ENCODE results near the gene PPM1H.

Gene PPM1H

DNA sequence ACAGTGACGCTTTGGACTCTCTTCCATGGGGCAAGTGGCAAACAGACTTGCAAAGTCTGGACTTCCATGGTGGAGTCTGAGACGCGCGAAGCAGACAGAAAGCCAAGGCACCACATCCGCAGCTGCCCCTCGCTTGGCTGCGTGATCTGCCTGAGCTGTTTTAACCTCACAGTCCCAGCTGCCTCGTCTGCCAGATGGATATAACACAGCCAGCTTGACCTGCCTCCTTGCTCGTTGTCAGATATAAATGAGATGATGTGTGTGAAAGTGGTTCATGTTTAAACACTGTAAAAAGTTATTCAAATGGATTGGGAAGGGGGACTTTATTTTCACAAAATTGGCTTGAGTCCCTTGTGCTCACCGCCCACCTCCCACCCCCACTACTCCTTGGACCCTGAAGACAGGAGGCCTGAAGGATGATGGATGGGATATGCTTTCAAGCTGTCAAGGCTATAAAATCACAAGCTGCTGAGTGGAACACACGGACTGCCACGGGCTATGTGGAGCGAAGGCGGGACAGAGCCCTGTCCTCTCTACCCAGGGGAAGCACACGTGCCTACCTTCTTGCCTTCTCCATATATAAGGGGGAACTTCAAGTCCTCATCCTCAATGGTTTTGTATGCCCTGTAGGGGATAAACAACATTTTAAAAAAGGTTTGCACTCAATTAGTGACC lies 241.4 kb downstream of the PPM1H start:
- TF ChIP-seq EP300 (IDR thresholded peaks at IDR 0.05; ENCODE audit: borderline replicate concordance) = no peak
- no peak for TF ChIP-seq CEBPB (IDR thresholded peaks at IDR 0.05)
- TF ChIP-seq TAF1 (IDR thresholded peaks at IDR 0.05; ENCODE audit: low read depth) = no peak
- TF ChIP-seq, protein P1, sequence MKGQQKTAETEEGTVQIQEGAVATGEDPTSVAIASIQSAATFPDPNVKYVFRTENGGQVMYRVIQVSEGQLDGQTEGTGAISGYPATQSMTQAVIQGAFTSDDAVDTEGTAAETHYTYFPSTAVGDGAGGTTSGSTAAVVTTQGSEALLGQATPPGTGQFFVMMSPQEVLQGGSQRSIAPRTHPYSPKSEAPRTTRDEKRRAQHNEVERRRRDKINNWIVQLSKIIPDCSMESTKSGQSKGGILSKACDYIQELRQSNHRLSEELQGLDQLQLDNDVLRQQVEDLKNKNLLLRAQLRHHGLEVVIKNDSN (IDR thresholded peaks at IDR 0.05) = no peak
- TF ChIP-seq YY1 (IDR thresholded peaks at IDR 0.05; ENCODE audit: low read depth) = no peak

DNA sequence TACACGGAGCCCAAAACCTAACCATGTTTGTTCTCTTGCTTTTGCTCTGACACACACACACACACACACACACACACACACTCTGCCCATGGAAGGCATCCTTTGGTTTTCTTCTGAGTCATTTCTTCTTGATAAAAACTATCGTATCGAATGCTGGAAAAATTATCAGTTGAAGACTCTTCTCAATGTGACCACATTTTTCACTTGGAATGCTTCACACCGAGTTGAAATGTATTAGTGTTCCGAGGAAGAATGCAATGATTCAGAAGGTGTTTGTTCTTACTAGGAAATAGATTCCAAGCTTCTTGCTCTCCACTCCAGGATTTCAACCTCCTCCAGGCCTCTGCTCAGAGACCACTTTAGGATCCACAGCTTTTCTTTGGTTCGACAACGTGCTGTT lies 242.1 kb downstream of the PPM1H start:
- TF ChIP-seq CEBPB (IDR thresholded peaks at IDR 0.05) = no peak
- TF ChIP-seq, protein P2, sequence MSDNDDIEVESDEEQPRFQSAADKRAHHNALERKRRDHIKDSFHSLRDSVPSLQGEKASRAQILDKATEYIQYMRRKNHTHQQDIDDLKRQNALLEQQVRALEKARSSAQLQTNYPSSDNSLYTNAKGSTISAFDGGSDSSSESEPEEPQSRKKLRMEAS (IDR thresholded peaks at IDR 0.05) = no peak
- no peak for TF ChIP-seq TAF1 (IDR thresholded peaks at IDR 0.05; ENCODE audit: low read depth)
- TF ChIP-seq EP300 (IDR thresholded peaks at IDR 0.05; ENCODE audit: borderline replicate concordance) = no peak
- TF ChIP-seq YY1 (IDR thresholded peaks at IDR 0.05; ENCODE audit: low read depth) = no peak
- no peak for TF ChIP-seq ZBTB7A (IDR thresholded peaks at IDR 0.05; ENCODE audit: low read depth)
- TF ChIP-seq CREB1 (IDR thresholded peaks at IDR 0.05; ENCODE audit: low read depth) = no peak
- no peak for TF ChIP-seq NFIC (IDR thresholded peaks at IDR 0.05)
- no peak for TF ChIP-seq TEAD4 (IDR thresholded peaks at IDR 0.05)
- no peak for TF ChIP-seq FOXM1 (IDR thresholded peaks at IDR 0.05; ENCODE audit: borderline replicate concordance, low read depth)
- TF ChIP-seq, protein P3, sequence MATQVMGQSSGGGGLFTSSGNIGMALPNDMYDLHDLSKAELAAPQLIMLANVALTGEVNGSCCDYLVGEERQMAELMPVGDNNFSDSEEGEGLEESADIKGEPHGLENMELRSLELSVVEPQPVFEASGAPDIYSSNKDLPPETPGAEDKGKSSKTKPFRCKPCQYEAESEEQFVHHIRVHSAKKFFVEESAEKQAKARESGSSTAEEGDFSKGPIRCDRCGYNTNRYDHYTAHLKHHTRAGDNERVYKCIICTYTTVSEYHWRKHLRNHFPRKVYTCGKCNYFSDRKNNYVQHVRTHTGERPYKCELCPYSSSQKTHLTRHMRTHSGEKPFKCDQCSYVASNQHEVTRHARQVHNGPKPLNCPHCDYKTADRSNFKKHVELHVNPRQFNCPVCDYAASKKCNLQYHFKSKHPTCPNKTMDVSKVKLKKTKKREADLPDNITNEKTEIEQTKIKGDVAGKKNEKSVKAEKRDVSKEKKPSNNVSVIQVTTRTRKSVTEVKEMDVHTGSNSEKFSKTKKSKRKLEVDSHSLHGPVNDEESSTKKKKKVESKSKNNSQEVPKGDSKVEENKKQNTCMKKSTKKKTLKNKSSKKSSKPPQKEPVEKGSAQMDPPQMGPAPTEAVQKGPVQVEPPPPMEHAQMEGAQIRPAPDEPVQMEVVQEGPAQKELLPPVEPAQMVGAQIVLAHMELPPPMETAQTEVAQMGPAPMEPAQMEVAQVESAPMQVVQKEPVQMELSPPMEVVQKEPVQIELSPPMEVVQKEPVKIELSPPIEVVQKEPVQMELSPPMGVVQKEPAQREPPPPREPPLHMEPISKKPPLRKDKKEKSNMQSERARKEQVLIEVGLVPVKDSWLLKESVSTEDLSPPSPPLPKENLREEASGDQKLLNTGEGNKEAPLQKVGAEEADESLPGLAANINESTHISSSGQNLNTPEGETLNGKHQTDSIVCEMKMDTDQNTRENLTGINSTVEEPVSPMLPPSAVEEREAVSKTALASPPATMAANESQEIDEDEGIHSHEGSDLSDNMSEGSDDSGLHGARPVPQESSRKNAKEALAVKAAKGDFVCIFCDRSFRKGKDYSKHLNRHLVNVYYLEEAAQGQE (IDR thresholded peaks at IDR 0.05; ENCODE audit: low read depth) = no peak
- TF ChIP-seq, protein P1 (IDR thresholded peaks at IDR 0.05) = no peak
- no peak for TF ChIP-seq RAD21 (IDR thresholded peaks at IDR 0.05; ENCODE audit: low read depth)
- TF ChIP-seq TCF12 (IDR thresholded peaks at IDR 0.05; ENCODE audit: low read depth) = no peak
- TF ChIP-seq EGR1 (IDR thresholded peaks at IDR 0.05) = no peak

DNA sequence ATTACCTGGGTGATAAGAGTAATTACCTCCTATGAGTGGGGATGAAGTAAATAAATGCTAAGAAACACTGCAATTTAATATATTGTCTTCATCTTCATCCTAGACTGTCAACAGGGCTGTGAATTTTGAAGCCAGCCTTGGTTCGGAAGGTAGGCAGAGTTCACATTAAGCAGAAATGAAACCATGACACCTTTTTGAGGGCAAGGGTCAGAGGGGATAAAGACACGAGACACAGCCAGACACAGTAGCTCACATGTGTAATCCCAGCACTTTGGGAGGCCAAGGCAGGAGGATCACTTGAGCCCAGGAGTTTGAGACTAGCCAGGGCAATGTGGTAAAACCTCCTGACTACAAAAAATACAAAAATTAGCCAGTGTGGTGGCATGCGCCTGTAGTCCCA lies 243.6 kb downstream of the PPM1H start:
- TF ChIP-seq YY1 (IDR thresholded peaks at IDR 0.05; ENCODE audit: low read depth) (no peak), EGR1 (IDR thresholded peaks at IDR 0.05) (no peak), TEAD4 (IDR thresholded peaks at IDR 0.05) (no peak), FOXM1 (IDR thresholded peaks at IDR 0.05; ENCODE audit: borderline replicate concordance, low read depth) (no peak), TAF1 (IDR thresholded peaks at IDR 0.05; ENCODE audit: low read depth) (no peak), CEBPB (IDR thresholded peaks at IDR 0.05) (no peak), NFIC (IDR thresholded peaks at IDR 0.05) (no peak), CREB1 (IDR thresholded peaks at IDR 0.05; ENCODE audit: low read depth) (no peak), EP300 (IDR thresholded peaks at IDR 0.05; ENCODE audit: borderline replicate concordance) (no peak), RAD21 (IDR thresholded peaks at IDR 0.05; ENCODE audit: low read depth) (no peak), TCF12 (IDR thresholded peaks at IDR 0.05; ENCODE audit: low read depth) (no peak), ZBTB7A (IDR thresholded peaks at IDR 0.05; ENCODE audit: low read depth) (no peak)
- TF ChIP-seq, protein P2 (IDR thresholded peaks at IDR 0.05) = no peak
- TF ChIP-seq, protein P1 (IDR thresholded peaks at IDR 0.05) = no peak

DNA sequence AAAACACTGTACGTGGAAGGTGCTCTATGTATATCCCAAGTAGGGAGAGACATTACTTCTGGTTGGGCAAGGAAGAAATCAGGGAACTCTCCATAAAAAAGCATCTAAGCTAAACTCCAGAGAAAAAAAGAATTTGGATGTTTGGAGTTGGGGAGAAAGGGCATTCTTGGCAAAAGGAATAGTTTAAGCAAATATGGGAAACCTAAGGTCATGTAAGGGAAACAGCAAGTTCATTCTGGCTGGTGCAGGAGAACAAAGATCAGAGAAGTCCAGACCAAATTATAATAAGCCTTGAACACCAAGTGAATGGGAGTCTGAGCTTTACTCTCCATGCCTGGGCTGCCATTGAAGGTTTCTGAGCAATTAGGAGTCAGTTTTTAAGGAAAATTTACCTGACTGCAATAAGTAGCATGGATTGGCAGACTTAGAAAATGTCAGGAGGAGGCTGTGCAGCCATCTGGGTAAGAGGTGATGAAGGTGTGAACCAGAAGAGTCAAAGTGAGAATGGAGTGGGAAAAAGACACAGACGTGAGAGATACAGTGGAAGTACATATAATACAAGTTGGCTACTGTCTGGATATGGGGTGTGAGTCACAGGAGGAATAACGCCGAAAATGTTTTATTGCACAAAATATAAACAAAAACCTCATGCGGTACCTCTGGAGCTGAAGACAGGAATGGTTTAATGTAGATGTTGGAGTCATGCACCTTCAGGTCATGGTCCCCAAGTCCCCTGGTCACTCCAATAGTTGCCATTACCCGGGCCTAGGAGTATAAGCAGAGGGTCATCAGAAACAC lies 245.7 kb downstream of the PPM1H start:
- TF ChIP-seq, protein P1 (IDR thresholded peaks at IDR 0.05) = no peak
- TF ChIP-seq TEAD4 (IDR thresholded peaks at IDR 0.05) (no peak), EGR1 (IDR thresholded peaks at IDR 0.05) (no peak), RAD21 (IDR thresholded peaks at IDR 0.05; ENCODE audit: low read depth) (no peak), YY1 (IDR thresholded peaks at IDR 0.05; ENCODE audit: low read depth) (no peak), EP300 (IDR thresholded peaks at IDR 0.05; ENCODE audit: borderline replicate concordance) (no peak)
- TF ChIP-seq, protein P3 (IDR thresholded peaks at IDR 0.05; ENCODE audit: low read depth) = no peak

All from Ishikawa (cell line).